HEK293 (cell line): ENCODE results near the gene TANC1.

Experiments used
- CTCF ChIP-seq: fragments of 450-650 bp; formaldehyde crosslinking; IDR thresholded peaks from 2 replicates; pipeline ENCODE4 v1.5.1; 2016; ENCODE audit warnings: missing biosample characterization, missing genetic modification characterization
- FEZF1 ChIP-seq: fragments of 450-650 bp; formaldehyde crosslinking; IDR thresholded peaks from 2 replicates; pipeline ENCODE4 v1.5.1; 2016; ENCODE audit warnings: missing biosample characterization, missing genetic modification characterization
- RBAK ChIP-seq: fragments of 450-650 bp; formaldehyde crosslinking; IDR thresholded peaks from 2 replicates; pipeline ENCODE4 v1.5.1; 2016; ENCODE audit warnings: missing biosample characterization, missing genetic modification characterization
- TCF7L2 ChIP-seq: IDR thresholded peaks from 2 replicates; pipeline ENCODE4 v1.6.1; 2011; ENCODE audit warnings: low read depth, mild to moderate bottlenecking, inconsistent platforms, low read length, moderate library complexity, borderline replicate concordance
- ZBTB17 ChIP-seq: fragments of 450-650 bp; formaldehyde crosslinking; IDR thresholded peaks from 2 replicates; pipeline ENCODE4 v1.5.1; 2016; ENCODE audit warnings: missing biosample characterization, missing genetic modification characterization
- ZNF138 ChIP-seq: fragments of 450-650 bp; formaldehyde crosslinking; IDR thresholded peaks from 2 replicates; pipeline ENCODE4 v1.5.1; 2016; ENCODE audit warnings: missing biosample characterization, missing genetic modification characterization, borderline replicate concordance
- ZNF292 ChIP-seq: fragments of 450-650 bp; formaldehyde crosslinking; IDR thresholded peaks from 2 replicates; pipeline ENCODE4 v1.5.1; 2016; ENCODE audit warnings: low read depth, missing biosample characterization, missing genetic modification characterization, borderline replicate concordance
- ZNF302 ChIP-seq: fragments of 450-650 bp; formaldehyde crosslinking; IDR thresholded peaks from 2 replicates; pipeline ENCODE4 v1.5.1; 2016; ENCODE audit warnings: missing biosample characterization, missing genetic modification characterization, low read depth
- TF ChIP-seq, protein P1 (sequence below): fragments of 450-650 bp; formaldehyde crosslinking; IDR thresholded peaks from 2 replicates; pipeline ENCODE4 v1.5.1; 2016; ENCODE audit warnings: missing biosample characterization, missing genetic modification characterization

GRCh38 chr2:159103411-159103810 lies 135.0 kb downstream of the TANC1 start:
- no peak for TF ChIP-seq CTCF (tag by site-specific recombination)
- no peak for TF ChIP-seq ZNF302 (tag by site-specific recombination)
- no peak for TF ChIP-seq RBAK (tag by site-specific recombination)
- TF ChIP-seq ZNF138: no peak
- TF ChIP-seq ZBTB17 (tag by site-specific recombination): no peak
- TF ChIP-seq FEZF1 (tag by site-specific recombination): no peak
- TF ChIP-seq TCF7L2: no peak
- TF ChIP-seq, protein P1, sequence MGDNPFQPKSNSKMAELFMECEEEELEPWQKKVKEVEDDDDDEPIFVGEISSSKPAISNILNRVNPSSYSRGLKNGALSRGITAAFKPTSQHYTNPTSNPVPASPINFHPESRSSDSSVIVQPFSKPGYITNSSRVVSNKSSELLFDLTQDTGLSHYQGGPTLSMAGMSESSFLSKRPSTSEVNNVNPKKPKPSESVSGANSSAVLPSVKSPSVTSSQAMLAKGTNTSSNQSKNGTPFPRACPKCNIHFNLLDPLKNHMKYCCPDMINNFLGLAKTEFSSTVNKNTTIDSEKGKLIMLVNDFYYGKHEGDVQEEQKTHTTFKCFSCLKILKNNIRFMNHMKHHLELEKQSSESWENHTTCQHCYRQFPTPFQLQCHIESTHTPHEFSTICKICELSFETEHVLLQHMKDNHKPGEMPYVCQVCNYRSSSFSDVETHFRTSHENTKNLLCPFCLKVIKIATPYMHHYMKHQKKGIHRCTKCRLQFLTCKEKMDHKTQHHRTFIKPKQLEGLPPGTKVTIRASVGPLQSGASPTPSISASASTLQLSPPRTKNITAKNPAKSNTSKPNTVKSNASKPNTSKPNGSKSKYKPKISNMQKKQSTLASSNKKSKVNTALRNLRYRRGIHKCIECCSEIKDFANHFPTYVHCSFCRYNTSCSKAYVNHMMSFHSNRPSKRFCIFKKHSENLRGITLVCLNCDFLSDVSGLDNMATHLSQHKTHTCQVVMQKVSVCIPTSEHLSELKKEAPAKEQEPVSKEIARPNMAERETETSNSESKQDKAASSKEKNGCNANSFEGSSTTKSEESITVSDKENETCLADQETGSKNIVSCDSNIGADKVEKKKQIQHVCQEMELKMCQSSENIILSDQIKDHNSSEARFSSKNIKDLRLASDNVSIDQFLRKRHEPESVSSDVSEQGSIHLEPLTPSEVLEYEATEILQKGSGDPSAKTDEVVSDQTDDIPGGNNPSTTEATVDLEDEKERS (tag by site-specific recombination): no peak
- no peak for TF ChIP-seq ZNF292 (tag by site-specific recombination)
